Fibroblast of upper back skin (primary cell): ENCODE data around the gene EDEM2.
A peak's percentile ranks its signal among the peaks of the same experiment; 100 is the strongest.
"Not testable (repeated sequence)": the region's sequence is repeated elsewhere in the genome, so short reads cannot be mapped to it uniquely, and the experiment has no call there.

ENCODE experiments used
- DNase-seq: peaks from one replicate; pipeline ENCODE4 v3.0.0-alpha.2; 2013

The EDEM2 gene

GRCh38 chr20:35146920-35147574 lies at the start of gene EDEM2:
EDEM2 (minus strand) TSS chr20:35147336; CDS start chr20:35147258, 78 bp downstream.
- DNase-seq, result peak; percentile 95

GRCh38 chr20:35196313-35196712 lies 49.2 kb upstream of the EDEM2 start:
- DNase-seq, result no peak

DNA sequence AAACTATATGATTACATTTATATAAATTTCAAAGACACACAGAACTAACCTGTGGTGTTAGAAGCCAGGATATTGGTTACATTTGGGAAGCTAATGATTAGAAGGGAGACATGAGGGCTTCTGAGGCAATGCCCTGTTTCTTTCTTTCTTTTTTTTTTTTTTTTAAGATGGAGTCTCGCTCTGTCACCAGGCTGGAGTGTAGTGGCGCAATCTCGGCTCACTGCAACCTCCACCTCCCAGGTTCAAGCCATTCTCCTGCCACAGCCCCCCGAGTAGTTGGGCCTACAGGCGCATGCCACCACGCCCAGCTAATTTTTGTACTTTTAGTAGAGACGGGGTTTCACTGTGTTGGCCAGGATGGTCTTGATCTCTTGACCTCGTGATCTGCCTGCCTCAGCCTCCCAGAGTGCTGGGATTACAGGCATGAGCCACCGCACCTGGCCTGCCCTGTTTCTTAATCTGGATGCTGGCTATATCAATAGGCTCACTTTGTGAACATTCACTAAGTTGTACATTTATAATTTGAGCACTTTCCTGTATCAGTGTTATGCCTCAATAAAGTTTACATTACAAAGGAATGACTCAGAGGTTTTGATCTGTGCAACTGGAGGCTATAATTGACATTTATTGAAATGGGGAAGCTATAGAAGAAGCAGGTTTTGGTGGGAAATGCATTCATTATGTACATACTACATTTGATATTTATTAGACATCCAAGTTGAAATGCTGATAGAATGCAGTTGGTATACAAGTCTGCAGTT lies 46.1 kb upstream of the EDEM2 start:
- not testable (repeated sequence) for DNase-seq

- no peak for DNase-seq
Measured at GRCh38 chr20:35192118-35192872, 45.2 kb upstream of the EDEM2 start.

- no peak for DNase-seq
Measured at GRCh38 chr20:35191419-35192117, 44.4 kb upstream of the EDEM2 start.

- DNase-seq, result no peak
Measured at GRCh38 chr20:35190556-35190955, 43.4 kb upstream of the EDEM2 start.

- not testable (repeated sequence) for DNase-seq
Measured at GRCh38 chr20:35189223-35189622, 42.1 kb upstream of the EDEM2 start.

- DNase-seq, result no peak
Measured at GRCh38 chr20:35187584-35188190, 40.6 kb upstream of the EDEM2 start.

- DNase-seq, result not testable (repeated sequence)
Measured at GRCh38 chr20:35186691-35187289, 39.7 kb upstream of the EDEM2 start.

DNA sequence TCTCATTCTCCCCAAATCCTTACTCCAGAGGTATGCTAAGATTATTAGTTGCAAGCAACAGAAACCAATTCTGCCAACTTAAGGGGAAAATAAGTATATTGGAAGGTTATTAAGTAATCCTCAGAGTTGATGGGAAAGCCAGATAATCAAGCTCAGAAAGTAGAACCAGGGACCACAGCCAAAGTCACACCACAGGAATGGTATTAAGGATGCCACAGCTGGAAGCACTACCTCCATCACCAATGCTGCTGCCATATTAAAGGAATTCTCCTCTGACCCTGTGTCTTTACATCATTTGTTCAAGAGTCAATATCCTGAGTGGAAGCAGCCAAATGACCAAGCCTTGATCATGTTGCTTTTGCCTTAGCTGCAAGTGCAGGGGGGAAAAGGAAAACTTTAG lies 34.6 kb upstream of the EDEM2 start:
- DNase-seq, result peak; percentile 38

DNA sequence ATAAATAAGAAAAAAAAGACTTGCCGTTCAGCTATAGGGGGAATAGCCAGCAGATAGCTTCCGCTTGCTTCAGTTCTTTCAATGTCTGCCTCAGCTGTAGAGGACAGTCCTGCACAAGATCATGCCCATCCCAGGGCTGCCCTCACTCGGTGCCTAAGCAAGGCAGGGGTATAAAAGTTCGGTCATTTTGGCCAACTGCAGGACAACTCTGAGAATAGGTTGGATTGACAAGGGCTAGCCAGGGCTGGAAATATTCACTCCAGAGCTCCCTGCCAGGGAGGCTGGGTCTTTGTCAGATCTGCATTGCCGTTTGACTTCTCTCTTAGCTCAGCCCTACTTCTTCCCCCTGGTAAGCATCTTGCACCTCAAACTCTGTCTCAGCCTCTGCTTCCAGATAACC lies 33.1 kb upstream of the EDEM2 start:
- DNase-seq, result no peak

- no peak for DNase-seq
Measured at GRCh38 chr20:35179292-35180212, 32.4 kb upstream of the EDEM2 start.

GRCh38 chr20:35176132-35176531 lies 29.0 kb upstream of the EDEM2 start:
- DNase-seq, result no peak

- no peak for DNase-seq
Measured at GRCh38 chr20:35174458-35175216, 27.5 kb upstream of the EDEM2 start.

DNA sequence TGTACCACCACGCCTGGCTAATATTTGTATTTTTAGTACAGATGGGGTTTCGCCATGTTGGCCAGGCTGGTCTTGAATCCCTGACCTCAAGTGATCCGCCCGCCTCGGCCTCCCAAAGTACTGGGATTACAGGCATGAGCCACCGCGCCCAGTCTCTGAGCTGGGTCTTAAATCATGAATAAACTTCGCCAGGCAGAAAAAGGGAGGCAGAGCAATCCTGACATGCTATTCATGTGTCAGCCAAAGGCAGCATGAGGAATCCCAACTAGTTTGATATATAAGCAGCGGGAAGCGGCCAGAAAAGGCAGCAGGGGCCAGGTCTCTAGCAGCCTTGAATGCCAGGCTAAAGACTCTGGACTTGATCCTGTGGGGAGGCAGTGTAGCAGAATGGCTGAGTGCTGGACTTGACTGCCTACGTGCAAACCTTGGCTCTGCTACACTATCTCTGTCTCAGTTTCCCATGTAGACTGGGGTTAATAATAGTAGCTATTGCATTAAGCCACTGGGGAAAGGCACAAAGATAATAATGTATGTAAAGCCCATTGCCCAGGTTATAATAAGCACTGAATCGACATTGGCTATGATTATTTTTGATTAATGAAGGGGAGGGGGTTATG lies 26.5 kb upstream of the EDEM2 start:
- DNase-seq, result no peak

DNA sequence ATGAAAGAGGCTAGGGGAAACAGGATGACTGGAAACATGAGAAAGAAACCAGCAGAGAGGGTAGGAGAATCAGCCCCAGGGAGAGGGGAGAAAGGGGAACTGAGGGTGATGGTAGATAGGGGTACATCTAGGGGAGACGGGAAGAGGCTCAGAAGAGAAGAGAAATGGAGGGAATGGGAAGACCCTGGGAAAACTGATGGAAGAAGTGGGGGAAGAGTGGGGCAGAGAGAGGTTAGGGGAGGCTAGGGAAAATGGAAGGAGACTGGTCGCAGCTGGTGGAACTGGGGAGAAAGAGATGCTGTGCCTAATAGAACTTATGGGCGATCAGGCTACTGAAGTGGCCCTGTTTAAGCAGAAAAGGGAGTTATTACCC lies 25.3 kb upstream of the EDEM2 start:
- DNase-seq, result no peak

GRCh38 chr20:35171753-35172433 lies 24.8 kb upstream of the EDEM2 start, which contains the start of gene PROCR:
PROCR (plus strand) TSS chr20:35172072; CDS start chr20:35172155, 83 bp downstream.
- peak; percentile 89 for DNase-seq

DNA sequence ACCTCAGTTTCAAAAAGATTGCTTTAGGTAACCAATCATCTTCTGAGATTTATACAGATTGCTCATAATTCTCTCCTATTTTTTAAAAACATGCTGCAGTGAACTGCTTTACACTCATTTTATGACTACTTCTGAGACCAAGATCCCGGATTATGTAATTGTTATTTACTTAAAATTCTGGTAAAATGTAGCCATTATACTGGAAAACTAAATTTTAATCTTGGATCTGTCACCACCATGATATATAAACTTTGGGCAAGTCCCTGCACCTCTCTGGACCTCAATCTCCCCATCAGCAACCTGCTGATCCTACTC lies 24.3 kb upstream of the EDEM2 start:
- DNase-seq, result no peak

- not testable (repeated sequence) for DNase-seq
Measured at GRCh38 chr20:35168701-35169409, 21.7 kb upstream of the EDEM2 start.
